Measurements from ENCODE around the gene PPP4R4. TPM values are rescaled to one million over a fixed set of nuclear protein-coding genes. Genes with fewer than 3 reads are reported as not detected.
A peak's percentile ranks its signal among the peaks of the same experiment; 100 is the strongest.

PPP4R4 gene
- total and polyA plus RNA-seq, 2 donors from 2014 or later, result 0.47 TPM; not detected in 1

DNA sequence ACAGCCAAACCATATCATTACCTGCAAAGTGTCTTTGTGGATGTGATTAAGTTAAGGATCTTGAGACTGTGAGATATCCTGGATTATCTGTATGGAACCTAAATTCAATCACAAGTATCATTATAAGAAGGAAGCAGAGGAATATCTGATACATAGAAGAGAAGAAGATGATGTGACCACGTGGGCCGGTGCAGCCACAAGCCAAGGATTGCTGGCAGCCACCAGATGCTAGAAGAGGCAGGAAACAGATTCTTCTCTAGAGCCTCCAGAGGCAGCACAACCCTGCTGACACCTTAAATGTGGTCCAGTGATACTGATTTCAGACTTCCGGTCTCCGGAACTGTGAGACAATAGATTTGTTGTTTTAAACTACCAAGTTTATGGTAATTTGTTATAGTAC is 38.6 kb upstream of the PPP4R4 start:
- Histone ChIP-seq H3K9me3 (ENCODE audit: control insufficient read depth in 2 of 3, insufficient read depth in 1 of 3, low read length in 3 of 3) (no peaks in the 10 kb centered on the region), H3K36me3 (ENCODE audit: control insufficient read depth in 2 of 3, insufficient read depth in 3 of 3, low read length in 3 of 3) (no peaks in the 10 kb centered on the region), H3K9ac (ENCODE audit: low read length in 3 of 3) (no peak overlapping the region), H3K4me1 (ENCODE audit: control insufficient read depth in 2 of 3, insufficient read depth in 2 of 3, low read depth in 1 of 3, low read length in 3 of 3) (no peaks in the 10 kb centered on the region), H3K27me3 (ENCODE audit: control insufficient read depth, insufficient read depth, low read length) (no peaks in the 10 kb centered on the region), H3K4me3 (ENCODE audit: low read length in 3 of 3) (no peak overlapping the region), H3K27ac (ENCODE audit: low read depth in 2 of 2, low read length in 2 of 2) (no peak overlapping the region)
- DNase-seq, result no peak
- intact Hi-C loops (cut with DNase I), result loop anchor here (5.0 kb wide), 1 partner anchor 103 kb away; no protein-coding TSS in a partner anchor
- TF ChIP-seq, protein P1, sequence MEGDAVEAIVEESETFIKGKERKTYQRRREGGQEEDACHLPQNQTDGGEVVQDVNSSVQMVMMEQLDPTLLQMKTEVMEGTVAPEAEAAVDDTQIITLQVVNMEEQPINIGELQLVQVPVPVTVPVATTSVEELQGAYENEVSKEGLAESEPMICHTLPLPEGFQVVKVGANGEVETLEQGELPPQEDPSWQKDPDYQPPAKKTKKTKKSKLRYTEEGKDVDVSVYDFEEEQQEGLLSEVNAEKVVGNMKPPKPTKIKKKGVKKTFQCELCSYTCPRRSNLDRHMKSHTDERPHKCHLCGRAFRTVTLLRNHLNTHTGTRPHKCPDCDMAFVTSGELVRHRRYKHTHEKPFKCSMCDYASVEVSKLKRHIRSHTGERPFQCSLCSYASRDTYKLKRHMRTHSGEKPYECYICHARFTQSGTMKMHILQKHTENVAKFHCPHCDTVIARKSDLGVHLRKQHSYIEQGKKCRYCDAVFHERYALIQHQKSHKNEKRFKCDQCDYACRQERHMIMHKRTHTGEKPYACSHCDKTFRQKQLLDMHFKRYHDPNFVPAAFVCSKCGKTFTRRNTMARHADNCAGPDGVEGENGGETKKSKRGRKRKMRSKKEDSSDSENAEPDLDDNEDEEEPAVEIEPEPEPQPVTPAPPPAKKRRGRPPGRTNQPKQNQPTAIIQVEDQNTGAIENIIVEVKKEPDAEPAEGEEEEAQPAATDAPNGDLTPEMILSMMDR (IDR thresholded peaks at IDR 0.05; ENCODE audit: borderline replicate concordance, extremely low read depth, insufficient read depth), result no peak
- no peak for FAIRE-seq

DNA sequence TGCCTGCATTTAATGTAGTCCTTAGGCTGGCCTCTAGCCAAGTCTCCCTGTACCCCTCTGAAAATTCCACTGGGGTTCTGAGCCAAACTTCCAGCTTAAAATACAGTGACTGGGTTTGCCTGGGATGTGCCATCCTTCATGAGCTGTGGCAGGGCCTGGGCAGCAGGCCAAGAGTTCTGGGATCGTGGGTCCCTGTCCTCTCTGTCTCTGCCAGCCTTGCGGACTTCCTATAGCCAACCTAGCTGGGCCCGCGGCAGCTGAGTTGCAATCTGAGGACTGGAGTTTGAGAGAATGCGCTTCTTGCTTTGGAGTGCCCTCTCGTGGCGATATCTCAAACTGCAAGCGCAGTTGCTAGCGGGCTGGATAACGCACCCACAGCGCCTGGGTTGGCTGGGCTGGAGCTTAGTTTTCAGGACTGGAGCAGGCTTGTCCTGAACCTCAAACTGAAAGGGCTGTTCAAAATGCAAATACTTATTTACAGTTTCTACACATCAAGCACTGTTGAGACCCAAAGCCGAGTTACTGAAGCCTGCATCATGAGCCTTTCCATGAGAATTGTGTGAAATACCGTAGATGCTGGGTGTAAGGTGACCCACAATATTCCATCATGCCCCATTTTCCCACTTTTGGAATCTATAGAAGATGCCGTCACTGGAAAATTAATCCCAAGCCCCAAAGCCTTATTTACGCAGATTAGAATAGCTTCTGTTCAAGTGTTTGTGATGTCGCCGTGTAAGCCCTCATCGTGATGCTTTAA is 37.4 kb upstream of the PPP4R4 start:
- Histone ChIP-seq H3K36me3 (ENCODE audit: control insufficient read depth in 2 of 3, insufficient read depth in 3 of 3, low read length in 3 of 3) (no peaks in the 10 kb centered on the region), H3K9me3 (ENCODE audit: control insufficient read depth in 2 of 3, insufficient read depth in 1 of 3, low read length in 3 of 3) (no peaks in the 10 kb centered on the region), H3K4me3 (ENCODE audit: low read length in 3 of 3) (no peak overlapping the region), H3K27me3 (ENCODE audit: control insufficient read depth, insufficient read depth, low read length) (no peaks in the 10 kb centered on the region), H3K4me1 (ENCODE audit: control insufficient read depth in 2 of 3, insufficient read depth in 2 of 3, low read depth in 1 of 3, low read length in 3 of 3) (no peaks in the 10 kb centered on the region), H3K27ac (ENCODE audit: low read depth in 2 of 2, low read length in 2 of 2) (no peak overlapping the region), H3K9ac (ENCODE audit: low read length in 3 of 3) (no peak overlapping the region)
- DNase-seq, result peak; percentile 82 to 92 (median 85)
- intact Hi-C loops (cut with DNase I), result loop anchor here (5.0 kb wide), 1 partner anchor 104 kb away; no protein-coding TSS in a partner anchor
- TF ChIP-seq, protein P1 (IDR thresholded peaks at IDR 0.05; ENCODE audit: borderline replicate concordance, extremely low read depth, insufficient read depth), result peak; percentile 98
- peak; percentile 53 for FAIRE-seq

DNA sequence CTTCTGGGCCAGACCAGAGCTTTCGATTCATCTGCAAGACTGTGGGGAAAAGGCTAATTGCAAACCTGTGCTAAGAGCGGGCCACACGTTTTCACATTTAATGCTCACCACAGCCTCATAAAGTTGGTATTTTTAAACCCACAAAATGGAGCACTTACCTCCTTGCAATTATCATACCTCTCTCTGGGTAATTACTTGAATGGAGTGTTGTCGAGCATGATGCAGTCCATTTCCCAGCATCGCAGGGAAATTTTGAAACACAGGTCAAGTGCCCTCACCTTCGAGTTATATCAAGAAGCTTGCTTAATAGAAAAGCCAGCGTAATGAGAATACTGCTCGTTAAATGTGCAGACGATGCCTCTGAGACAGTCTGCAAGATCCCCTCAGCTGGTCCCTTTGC is 35.9 kb upstream of the PPP4R4 start:
- TF ChIP-seq, protein P1 (IDR thresholded peaks at IDR 0.05; ENCODE audit: borderline replicate concordance, extremely low read depth, insufficient read depth), result no peak
- intact Hi-C loops (cut with DNase I), result loop anchor here (5.0 kb wide), 1 partner anchor 106 kb away; no protein-coding TSS in a partner anchor
- no peak for DNase-seq
- Histone ChIP-seq H3K9me3 (ENCODE audit: control insufficient read depth in 2 of 3, insufficient read depth in 1 of 3, low read length in 3 of 3) (no peaks in the 10 kb centered on the region), H3K4me1 (ENCODE audit: control insufficient read depth in 2 of 3, insufficient read depth in 2 of 3, low read depth in 1 of 3, low read length in 3 of 3) (no peaks in the 10 kb centered on the region), H3K27ac (ENCODE audit: low read depth in 2 of 2, low read length in 2 of 2) (no peak overlapping the region), H3K9ac (ENCODE audit: low read length in 3 of 3) (no peak overlapping the region), H3K36me3 (ENCODE audit: control insufficient read depth in 2 of 3, insufficient read depth in 3 of 3, low read length in 3 of 3) (no peaks in the 10 kb centered on the region), H3K27me3 (ENCODE audit: control insufficient read depth, insufficient read depth, low read length) (no peaks in the 10 kb centered on the region), H3K4me3 (ENCODE audit: low read length in 3 of 3) (no peak overlapping the region)
- FAIRE-seq, result no peak
